CD4-positive, alpha-beta T cell treated with Interleukin-4 for 1 hour (primary cell): ENCODE measurements around the gene PTPRD.
"Not testable (repeated sequence)": the region's sequence is repeated elsewhere in the genome, so short reads cannot be mapped to it uniquely, and the experiment has no call there.

Experiments used
- DNase-seq, 2 donors: peaks; one replicate each; pipeline ENCODE4 v3.0.0-alpha.2; 2020 to 2022

PTPRD gene

DNA sequence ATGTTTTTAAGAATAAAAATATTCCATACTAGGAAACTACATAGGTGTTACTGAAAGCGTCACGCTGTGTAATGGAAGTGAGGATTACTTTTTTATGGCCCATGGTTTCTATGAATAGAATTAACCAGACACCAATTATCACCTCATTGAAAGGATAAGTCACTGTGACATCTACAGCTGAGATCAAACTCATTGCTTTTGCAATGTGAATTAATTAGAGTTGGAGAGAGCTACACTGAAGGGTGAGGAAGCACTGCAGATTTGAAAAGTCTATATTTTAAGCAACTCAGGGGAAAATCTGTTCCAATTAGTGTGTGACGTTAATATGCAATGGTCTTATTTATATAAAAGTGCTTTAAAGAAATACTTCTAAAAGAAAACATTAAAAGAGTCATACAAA, 1513.2 kb downstream of the PTPRD start:
- no peak for DNase-seq

DNA sequence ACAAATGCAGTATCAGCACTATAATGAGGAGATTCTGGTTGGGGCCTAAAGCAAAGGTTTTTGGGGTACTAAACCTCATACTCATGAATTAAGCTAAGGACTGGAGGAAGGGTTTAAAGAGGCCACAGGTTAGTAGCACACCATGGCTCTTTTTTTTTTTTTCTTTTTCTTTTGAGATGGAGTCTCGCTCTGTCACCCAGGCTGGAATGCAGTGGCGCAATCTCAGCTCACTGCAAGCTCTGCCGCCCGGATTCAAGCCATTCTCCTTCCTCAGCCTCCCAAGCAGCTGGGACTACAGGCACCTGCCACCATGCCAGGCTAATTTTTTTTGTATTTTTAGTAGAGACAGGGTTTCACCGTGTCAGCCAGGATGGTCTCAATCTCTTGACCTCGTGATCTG, 1515.5 kb downstream of the PTPRD start:
- DNase-seq, result not testable (repeated sequence)

DNA sequence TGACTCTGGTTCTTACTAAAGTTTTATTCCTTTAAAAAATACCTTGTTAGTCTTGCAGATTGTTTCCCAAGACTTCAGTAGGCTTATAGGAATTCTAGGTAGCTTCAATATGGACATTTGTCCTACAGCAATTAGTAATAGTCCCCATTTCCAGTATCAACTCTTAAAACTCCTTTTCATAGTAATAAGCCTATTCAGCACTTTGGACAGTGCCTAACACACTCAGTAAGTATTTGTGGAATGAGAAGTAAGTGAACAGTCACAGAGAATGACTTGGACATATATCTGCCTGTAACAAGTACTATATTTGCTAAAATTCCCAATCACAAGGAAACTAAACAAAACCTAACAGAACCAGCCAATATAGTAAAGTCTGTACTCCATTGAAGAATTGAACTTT, 1521.4 kb downstream of the PTPRD start:
- DNase-seq, result no peak

DNA sequence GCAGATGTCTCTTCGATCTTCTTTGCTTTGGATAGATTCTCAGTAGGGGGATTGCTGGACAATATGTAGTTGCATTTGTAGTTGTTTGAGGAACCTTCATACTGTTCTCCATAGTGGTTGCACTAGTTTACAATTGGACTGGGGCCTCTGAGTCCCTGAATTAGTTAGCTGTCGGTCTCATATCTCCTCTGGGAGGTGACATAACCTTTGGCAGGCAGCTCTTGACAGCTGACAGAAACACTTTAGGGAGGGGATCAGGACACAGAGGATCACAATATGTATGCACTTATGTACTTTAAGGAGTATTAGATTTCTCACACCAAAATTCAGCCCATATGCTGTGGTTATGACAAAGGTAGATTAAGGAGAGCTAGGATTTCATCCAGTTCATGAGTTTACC, 1533.3 kb downstream of the PTPRD start:
- DNase-seq, result no peak

DNA sequence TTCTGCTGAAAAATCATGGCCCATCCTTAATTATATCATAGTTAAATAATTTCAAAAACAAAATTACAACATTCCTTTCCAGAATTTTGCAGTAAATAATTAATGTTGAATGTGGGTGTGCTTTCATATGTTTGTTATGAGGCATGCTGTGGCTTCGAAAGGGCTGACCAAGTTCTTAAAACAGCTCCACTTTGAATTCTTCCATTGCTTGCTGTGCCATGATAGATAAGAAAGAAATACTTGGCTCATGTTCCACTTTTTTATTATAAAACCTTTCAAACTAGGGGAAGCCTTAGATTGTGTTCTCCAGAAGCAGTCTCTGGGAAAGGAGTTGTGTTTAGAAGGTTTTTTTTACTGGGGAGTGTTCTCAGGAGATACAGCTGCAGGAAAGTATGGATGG, 1534.5 kb downstream of the PTPRD start:
- no peak for DNase-seq

DNA sequence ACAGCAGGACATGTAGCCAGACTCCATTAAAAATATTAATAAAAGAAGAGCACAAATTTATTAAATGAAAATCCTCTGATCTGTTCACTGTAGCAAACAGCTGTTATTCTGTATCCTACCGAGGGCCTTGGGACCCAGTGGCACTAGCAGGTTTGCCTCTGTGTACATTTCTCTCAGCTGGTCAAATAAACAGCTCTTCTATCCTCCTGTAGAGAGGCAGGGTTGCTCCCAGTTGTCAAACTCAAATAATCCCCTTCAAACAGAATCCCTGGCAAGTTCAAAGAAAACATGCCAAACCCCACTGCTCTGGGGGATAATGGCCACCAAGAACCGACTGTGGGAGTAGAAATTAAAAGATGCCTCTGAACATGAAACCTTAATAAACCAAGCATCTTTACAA, 1551.2 kb downstream of the PTPRD start:
- no peak for DNase-seq

DNA sequence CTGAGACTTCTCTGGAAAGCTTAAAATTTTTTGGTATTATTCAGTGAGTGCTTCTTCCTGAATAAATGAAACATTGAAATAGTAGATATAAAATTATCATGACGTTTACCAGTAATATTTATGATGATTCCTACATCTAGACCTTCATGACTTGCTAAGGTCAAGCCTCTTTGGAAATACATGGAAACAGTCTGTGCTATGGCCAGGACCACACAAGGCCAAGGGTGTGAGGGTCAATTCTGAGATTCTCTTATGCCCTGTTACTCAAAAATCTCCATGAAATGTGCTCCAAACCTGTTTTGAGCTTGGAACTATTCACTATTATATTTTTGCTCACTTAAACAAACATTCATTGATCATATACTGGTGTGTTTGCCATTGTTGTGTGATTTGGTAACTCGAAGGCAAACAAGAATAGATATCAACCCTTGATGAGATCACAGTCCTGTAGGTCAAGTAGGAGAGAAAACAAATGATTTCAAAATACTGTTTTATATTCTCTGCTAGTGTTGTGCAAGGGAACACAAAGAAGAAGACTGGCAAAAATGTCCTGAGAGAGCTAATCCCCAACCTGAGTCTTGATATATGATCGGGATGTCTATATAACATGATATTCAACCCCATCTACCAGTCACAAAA, 1558.3 kb downstream of the PTPRD start:
- no peak for DNase-seq

DNA sequence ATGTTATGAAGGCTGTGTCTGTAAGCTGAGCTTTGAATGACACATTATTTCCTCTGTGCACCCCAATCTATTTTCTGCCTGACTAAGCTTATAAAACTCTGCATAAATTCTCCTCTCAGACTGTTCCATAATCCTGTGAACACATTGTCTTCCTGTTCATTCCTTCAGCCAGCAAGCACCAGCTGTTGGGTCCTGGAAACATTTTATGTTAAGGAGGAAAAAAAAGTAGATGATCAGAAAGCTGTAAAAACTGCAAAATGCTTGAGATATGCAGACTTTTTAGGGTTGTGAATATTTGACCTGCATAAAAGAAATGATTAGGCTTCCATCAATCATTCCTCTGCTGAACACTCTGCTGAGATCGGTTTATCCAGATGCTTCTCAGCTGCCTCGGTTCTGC, 1567.2 kb downstream of the PTPRD start:
- DNase-seq, result no peak

DNA sequence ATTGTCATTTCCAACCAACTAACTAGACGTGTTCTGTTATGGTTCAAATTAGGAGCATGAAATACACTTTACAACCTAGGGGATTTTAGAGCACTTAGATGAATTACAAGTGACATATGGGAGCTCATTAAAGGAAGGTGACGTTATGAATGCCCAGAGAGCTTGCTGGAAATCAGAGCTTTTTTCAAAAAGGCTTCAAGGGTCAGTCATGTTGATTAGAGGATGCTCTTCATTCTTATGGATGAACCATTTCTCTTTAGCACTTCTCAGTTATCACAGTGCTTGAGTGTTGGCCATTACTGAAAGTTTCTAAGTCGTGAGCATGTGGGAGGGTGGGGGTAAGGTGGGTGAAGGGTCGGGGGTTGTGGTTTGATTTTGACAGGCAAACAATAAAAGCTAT, 1567.7 kb downstream of the PTPRD start:
- DNase-seq, result no peak

DNA sequence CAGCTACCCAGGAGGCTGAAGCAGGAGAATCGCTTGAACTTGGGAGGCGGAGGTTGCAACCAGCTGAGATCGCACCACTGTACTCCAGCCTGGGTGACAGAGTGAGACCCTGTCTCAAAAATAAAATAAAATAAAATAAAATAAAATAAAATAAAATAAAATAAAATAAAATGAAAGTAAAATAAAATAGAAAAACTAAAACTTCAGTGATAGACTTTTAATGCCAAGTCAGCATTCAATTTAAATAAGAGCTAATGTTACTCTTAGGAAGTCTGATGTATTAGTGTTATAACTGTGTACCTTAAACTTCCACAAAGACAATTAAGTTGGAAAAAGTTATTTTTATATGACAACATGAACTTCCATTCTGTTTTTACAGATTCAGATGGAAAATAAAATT, 1569.0 kb downstream of the PTPRD start:
- DNase-seq, result not testable (repeated sequence)

DNA sequence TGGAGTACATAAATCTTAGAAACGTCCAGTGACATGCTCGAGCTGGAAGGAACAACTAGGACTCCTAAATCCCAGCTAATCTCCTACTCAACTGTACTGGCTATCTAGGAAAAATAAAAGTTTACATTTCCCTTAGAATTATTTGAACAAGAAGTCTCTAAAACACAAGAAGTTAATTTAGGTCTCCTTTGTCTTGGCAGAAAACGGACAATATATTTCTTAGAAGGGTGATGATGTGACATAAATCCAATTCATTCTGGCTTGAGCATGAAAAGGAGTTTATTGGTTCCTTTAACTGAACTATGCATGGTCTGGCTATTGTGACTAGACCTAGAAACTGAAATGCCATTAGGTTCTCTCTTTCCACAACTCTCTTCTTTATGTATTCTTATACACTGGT, 1571.0 kb downstream of the PTPRD start:
- DNase-seq, result no peak

DNA sequence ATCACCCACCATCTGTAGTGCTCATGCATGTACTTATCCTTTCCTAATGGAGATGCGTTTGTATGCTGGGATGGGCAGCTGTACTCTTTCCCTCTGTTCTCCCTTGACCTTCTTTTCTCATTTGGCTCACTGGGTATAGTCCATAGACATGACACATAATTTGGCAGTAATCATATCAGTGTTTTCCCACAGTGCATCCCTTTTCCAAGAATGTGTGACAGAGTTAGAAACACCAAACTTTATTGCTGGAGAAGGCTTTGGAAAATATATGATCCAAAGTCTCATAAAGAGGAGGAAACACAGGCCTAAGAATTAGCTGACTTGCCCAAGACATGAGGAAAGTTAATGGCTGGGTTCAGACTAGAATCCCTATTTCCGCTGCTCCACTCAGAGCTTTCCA, 1579.8 kb downstream of the PTPRD start:
- DNase-seq, result no peak

DNA sequence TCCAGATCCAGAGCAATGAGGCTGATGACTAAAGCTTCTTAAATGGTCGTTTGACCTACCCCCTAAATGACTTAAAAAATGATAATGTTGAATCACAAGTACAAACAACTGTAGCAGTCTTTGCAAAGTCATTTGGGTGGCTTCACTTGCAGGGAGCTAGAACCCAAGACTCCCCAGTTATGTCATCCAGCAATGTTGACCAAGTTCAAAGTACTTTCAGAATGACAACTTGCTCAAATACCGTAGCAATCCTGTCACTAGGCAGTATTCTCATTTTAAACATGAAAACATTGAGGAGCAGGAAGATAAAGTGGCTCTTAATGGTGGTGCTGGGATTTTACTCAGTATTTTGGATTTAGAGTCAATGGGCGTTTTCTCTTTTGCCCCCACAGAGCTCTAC, 1596.2 kb downstream of the PTPRD start:
- DNase-seq, result no peak

DNA sequence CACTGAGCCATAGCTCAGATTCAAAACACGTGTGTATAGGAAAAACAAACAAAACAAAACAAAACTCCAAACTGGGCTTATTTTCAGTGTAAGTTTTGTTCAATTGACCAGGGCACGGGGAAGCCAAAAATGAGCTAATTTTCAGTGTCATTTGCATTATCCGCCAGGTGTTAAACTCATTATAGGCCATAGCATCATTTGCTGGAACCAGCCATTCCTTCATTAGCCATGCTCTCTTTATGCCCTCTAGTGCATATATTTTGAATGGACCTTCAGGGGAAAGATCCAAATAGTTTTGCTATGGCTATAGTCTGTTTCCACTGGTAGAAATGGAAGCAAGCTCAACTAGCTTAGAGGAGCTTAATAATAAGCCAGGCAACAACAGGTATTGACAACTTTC, 1608.0 kb downstream of the PTPRD start:
- DNase-seq, result no peak

DNA sequence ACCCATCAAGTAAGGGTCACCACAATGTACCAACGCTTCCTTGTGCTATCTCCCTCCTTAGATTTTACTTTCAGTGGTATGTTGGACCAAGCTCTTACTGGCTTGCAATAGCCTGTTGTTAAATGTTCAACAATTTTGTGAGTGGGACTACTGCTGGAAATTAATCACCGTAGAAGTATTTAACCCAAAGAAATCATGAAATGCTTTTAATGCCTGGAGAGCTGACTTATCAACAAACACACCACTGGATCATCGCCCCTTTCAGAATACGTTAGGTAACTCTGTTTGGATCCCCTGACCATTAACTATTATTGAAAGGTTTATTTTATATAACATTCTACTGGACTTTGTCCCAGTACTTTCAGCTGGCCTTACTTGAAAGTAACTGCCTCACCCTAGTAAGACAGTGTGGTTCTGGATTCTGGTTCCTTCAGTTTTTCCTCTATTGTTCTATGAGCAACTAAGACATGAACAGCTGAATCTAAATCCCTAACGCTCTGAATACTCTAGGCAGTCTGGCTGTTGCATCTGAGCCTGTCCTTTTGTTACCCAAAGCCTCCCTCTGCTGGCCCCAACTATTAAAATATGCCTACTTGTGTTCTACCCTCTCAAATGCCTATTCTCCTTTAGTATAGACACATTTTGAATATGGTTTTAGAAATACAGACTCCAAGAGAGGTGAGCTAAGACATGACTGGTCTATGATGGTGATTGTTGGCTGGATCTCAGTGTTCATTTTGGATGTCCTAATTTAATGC, 1609.8 kb downstream of the PTPRD start:
- no peak for DNase-seq

DNA sequence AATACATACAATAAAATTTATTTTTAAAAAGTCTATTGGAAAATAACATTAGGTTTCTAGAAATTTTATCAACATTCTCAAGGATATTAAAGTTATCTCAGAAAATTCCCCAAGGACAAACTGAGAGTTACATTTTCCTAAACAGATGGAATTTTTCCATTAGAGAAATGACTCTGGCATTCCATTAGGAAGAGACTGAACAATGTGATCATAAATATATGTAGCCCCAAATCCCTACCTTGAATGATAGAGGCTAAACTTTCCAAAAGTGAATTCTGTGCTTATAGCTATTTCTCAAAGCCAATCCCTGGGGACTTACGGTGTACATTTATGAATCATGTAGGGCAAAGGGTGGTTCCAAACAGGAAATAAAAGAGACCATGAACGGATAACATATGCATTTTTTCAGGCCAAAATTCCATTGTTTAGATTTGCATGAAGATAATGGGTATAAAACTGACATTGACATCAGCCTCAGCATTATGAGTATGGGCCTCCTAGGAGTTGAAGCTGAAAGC, 1632.2 kb downstream of the PTPRD start:
- DNase-seq, result no peak

DNA sequence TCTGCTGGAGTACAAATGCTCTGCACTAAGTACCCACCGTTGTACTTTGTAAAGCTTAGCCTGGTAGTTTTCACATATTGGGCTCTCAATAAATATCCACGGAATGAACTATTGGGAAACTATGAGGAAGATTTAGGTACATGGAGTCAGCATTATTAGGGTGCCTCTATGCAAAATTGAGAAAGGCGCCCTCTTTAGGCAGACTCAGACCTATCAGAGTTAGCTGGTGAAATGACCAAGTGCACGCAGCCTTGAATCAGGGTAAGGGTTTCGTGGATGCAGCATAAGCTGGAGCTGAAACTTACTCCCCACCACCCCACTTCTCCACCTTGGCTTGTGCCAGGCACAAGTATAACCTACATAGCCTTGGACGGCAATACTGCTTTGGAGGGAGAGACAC, 1634.5 kb downstream of the PTPRD start:
- no peak for DNase-seq

DNA sequence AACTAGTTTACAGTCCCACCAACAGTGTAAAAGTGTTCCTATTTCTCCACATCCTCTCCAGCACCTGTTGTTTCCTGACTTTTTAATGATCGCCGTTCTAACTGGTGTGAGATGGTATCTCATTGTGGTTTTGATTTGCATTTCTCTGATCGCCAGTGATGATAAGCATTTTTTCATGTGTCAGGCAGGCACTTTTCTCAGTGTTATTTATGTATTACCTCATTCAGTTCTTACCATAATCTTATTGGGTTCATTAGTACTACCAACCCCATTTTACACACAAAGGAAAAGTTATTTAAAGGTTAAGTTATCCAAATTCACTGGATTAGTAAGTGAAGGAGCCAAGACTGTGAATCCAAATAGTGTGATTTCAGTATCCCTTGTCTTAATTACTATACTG, 1644.5 kb downstream of the PTPRD start:
- DNase-seq, result not testable (repeated sequence)

DNA sequence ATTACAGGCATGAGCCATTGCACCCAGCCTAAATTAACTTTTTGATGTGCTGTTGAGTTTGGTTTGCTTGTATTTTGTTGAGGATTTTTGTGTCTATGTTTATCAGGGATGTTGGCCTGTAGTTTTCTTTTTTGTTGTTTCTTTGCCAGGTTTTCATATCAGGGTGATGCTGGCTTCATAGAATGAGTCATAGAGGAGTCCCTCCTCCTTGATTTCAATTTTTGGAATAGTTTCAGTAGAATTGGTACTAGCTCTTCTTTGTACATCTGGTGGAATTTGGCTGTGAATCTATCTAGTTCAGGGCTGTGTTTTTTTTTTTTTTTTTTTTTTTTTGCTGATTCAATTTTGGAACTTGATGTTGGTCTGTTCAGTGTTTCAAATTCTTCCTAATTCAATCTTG, 1648.9 kb downstream of the PTPRD start:
- DNase-seq, result no peak

DNA sequence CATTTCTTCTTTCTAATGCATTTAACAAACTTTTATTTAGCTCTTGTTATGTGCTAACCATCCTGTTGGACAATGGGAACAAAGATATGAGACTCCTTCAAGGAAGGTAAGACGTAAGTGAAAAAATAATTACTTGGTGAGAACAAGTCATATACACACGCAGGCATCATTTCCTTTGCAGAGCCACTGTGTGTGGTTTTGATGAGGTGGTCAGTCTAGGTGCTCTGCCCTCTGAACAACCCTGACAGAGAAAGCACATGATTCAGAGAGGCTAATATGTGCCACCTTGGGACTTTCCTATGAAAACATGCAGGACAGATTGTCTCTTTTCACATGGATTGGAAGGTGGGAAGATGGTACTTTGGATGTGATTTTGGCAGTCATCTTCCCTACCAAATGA, 1650.7 kb downstream of the PTPRD start:
- no peak for DNase-seq

DNA sequence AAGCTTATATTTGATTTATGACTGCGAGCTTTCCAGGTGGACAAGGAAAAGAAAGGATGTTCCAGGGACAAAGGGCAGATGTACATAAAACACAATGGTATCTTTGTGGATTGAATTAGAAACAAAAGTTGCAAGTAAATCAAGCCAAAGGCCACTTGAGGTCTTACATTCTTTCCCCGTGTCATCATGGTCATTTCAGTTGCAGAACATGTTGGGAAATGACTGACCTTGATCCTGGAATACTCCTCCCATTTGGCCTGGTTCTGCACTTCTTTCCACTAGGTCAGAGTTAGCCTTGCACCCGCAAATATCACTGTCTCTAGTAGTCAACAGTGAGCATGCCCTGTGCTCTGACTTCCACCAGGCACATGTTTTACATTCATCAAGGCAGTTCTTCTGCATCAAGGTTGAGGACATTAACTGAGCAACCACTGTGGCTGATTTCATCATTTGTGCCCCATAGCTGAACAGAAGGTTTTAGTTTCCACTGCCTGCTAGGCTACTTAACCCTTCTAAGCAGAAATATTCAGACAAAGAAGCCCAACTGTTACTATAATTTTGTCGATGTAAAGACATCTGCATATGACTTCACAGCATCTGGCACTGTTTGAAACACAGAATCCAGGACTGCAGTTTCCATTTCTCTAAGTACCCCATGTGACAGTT, 1651.5 kb downstream of the PTPRD start:
- DNase-seq, result no peak

DNA sequence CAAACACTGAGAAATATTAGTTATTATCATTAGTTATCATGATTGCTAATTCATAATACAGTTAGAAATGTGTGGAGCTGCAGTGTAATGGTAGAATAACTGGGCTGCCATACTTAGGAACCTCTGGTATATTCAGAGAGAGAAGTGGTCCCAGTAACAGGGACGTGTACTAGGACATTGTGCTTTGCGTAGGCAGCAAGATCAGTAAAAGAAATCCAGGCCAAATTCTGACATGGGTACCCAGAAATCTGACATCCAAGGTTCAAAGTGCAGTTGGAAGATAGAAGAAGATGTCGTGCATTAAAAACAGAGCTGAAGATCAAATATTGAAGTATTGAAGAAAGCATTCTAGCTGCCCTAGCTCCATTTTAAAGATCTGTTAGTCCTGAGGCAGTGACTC, 1652.5 kb downstream of the PTPRD start:
- DNase-seq, result no peak

DNA sequence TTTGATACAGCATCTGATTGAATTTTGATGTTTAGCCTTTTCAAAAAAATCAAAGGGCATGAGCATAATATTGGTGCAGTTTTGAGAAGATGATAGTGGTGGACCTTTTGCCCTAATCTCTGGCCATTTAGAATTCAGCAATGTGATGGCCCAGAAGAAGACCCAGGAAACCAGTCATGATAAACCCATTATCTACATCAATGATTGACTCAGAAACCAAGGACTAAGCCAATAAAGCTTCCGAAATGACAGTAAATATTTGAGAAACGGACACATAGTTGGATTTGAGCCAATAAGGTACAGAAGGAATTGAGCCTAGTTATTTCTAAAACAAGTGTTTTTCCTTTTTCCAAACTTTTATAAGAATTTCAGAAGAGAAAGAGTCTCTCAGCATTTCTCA, 1654.4 kb downstream of the PTPRD start:
- DNase-seq, result no peak

DNA sequence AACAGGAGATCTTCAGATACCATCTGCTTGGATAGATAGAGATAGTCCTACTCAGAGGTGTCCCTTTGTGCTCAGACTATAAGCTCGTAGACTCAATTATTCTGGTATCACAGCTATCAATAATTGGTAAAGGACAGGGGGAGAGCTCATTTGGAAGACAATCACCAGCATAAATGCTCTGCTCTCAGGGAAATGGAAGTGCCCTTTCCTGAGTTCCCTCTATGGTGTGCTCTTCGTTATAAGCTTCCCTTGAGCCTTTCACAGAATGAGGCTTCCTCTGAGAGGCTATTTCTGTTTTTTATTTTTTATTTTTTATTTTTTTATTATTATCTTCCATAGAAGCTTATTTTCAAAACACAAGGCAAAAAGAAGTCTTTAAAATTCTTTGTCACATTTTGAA, 1657.5 kb downstream of the PTPRD start:
- DNase-seq, result no peak
